Activated CD4-positive, CD25-positive, alpha-beta regulatory T cell treated with anti-CD3 and anti-CD28 coated beads, Interleukin-2, amount 50 U/mL, for 72 hours (primary cell): Measurements from ENCODE around the gene CLEC2D.
"Not testable (repeated sequence)": the region's sequence is repeated elsewhere in the genome, so short reads cannot be mapped to it uniquely, and the experiment has no call there.

Experiments
- DNase-seq: peaks from one replicate; pipeline ENCODE4 v3.0.0; 2021

CLEC2D gene

DNA sequence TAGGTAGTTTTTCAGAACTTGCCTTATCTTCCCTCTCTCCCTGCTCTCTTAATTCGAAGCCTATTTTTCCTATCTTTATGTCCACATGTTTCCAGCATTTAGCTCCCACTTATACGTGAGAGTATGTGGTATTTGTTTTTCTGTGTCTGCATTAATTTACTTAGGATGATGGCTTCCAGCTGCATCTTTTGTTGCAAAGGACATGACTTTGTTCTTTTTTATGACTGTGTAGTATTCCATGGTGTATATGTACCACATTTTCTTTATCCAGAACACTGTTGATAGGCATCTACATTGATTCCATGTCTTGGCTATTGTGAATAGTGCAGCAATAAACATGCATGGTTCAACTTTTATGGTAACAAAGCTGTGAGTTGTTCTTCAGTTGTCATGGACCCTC is 7.8 kb upstream of the CLEC2D start:
- DNase-seq, result no peak

DNA sequence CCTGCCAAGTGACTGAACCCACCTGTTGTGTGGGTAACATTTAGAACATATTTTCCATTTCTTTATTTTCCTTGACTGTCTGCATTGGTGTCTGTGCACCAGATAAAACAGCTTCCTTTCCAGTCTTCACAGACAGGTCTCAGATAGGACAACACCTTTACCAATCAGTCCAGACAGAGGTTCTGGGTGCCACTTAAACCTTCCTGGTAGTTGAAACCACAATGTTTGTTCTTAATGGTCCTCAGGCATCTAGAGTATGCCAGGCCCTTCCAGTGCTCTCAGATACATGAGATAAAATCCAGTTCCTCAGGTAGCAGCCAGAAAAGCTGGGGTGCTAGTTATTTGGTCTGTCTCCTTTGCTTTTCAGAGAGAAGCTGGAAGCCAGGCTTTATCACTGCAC is 7.0 kb upstream of the CLEC2D start:
- DNase-seq, result no peak

DNA sequence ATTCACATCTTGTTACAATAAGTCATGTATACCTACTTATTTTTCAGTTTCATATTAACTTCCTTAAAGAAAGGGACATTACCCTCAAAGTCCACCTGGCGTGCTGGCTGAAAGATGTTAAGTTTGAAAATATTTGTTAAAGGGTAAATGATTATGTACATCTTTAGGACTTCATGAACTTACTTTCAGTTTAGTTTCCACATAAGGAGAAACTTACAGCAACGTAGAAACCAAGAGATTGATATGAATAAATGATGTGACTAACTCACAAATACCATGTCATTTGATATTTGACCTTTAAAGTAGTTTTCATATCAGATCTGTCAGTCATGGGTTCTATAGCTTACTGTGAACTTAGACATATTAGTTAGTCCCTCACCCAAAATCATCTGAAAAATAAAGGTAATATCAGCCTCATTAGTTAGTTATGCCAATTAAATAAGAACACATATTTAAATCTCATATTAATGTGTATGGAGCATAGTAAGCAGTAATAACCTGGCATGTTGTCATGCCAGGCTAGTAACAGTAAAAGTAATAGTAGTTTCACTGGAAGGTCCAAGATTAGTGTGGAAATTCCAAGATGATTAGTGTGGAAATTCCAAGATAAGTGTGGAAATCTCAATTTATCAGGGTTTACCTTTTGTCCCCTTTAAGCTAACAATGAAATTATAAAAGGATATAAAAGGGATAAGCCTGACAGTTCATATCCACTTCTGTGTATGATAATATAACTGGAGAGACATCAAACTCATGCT is 1.9 kb upstream of the CLEC2D start:
- no peak for DNase-seq

DNA sequence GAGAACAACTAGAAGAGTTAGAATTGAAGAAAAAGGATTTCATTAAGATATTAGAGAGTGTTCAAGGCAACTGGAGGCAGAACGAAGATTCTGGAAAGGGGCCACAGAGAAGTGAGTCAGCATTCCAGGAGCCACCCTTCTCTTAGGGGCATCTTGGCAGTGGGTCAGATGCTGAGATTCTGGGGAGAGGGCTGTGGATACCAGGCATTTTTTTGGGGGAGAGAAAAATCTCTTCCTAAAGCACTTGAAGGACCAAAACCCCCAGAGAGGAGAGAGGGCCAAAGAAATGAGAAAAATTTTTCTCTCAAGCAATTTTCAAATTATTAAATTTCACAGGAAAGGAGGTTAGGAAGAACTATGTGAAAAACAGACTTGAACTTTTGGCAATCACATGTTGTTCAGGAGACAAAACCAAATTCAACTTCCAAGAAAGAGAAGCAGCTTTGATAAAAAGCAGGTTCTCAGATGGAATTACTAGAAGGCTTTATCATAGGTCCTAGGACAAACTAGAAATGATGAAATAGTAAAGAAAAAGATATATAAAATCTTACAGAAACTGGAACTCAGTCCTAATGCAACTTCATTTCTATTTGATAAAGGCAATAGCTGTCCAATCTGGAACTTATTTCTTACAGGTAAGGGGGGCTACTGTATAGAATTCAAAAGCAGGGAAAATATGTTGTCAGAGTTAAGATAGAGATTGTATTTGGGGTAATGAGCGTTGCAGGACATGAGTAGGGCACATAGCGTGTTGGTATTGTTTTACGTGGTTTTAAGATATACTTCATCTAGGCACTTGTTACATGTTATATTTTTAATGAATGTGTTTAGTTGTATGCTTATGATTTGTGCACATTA is 1.1 kb upstream of the CLEC2D start:
- no peak for DNase-seq

DNA sequence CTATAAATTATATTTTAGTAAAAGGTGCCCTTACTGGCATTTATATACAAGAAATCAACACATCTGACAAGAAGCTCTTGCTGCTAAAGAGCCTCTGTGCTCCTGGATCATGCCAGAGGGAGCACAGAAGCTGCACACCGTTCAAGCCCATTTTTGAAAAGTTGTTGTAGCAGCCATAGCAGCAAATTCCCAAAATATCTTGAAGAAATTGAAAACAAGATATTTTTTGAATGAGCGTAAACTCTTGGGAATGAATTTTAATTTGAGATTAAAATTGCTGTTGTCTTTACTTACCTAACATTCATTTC is 540 bp upstream of the CLEC2D start:
- DNase-seq, result no peak

DNA sequence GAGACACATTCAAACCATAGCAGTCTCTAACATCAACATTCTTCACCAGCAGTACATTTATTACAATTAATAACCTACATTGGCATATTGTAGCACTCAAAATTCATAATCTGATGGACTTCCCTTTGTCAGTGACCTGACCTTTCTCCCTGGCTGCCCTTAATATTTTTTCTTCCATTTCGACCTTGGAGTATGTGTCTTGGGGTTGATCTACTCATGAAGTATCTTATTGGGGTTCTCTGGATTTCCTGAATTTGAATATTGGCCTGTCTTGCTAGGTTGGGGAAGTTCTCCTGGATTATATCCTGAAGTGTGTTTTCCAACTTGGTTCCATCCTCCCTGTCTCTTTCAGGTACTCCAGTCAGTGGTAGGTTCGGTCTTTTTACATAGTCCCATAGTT is 2.8 kb downstream of the CLEC2D start:
- DNase-seq, result not testable (repeated sequence)

DNA sequence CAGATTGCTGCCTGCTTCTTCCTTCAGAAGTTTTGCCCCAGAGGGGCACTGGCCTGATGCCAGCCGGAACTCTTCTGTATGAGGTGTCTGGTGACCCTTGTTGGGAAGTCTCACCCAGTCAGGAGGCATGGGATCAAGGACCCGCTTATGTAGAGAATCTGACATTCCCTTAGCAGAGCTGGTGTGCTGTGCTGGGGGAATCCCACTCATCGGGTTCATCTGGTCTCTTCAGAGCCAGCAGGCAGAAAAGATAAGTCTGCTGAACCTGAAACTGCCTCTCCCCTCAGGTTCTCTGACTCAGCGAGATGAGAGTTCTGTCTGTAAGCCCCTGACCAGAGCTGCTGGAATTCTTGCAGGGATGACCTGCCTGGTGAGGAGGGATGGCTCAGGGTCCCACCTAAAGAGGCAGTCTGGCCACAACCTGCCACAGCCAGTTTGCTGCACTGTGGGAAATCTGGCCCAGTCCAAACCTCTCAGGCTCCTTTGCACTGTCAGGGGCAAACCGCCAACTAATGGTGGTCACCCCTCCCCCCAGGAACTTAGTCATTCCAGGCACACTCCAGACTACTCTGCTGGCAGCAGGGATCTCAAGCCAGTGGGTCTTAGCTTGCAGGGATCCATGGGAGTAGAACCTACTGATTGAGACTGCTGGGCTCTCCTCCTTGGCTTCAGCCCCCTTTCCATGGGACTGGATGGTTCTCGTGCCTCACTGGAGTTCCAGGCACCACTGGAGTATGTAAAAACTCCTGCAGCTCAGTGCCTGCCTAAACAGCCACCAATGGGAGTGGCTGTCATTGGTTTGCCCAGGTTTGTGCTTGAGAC is 4.1 kb downstream of the CLEC2D start:
- DNase-seq, result peak; percentile 58

DNA sequence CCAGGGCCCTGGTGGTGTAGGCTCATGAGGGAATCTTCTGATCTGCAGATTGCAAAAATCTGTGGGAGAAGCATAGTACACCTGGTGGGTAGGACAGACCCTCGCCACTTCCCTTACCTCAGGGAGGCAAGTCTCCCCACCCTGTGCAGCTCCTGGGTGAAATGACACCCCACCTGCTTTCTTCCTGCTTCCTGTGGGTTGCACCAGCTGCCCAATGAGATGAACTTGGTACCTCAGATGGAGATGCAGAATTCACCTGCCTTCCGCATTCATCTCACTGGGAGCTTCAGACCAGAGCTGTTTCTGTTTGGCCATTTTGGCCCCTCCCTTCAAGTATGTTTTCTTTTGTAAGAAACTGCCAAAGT is 4.7 kb downstream of the CLEC2D start:
- no peak for DNase-seq

DNA sequence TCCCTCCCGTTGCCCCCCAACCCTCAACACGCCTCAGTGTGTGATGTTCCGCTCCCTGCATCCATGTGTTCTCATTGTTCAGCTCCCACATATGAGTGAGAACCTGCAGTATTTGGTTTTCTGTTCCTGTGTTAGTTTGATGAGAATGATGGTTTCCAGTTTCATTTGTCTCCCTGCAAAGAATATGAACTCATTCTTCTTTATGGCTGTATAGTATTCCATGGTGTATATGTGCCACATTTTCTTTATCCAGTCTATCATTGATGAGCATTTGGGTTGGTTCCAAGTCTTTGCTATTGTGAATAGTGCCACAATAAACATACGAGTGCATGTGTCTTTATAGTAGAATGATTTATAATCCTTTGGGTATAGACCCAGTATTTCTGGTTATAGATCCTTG is 13.0 kb downstream of the CLEC2D start:
- DNase-seq, result not testable (repeated sequence)

DNA sequence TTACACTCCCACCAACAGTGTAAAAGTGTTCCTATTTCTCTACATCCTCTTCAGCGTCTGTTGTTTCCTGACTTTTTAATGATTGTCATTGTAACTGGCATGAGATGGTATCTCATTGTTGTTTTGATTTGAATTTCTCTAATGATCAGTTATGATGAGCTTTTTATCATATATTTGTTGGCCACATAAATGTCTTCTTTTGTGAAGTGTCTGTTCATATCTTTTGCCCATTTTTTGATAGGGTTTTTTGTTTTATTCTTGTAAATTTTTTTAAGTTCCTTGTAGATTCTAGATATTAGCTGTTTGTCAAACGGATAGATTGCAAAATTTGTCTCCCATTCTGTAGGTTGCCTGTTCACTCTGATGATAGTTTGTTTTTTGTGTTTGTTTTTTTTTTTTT is 13.4 kb downstream of the CLEC2D start:
- DNase-seq, result not testable (repeated sequence)

DNA sequence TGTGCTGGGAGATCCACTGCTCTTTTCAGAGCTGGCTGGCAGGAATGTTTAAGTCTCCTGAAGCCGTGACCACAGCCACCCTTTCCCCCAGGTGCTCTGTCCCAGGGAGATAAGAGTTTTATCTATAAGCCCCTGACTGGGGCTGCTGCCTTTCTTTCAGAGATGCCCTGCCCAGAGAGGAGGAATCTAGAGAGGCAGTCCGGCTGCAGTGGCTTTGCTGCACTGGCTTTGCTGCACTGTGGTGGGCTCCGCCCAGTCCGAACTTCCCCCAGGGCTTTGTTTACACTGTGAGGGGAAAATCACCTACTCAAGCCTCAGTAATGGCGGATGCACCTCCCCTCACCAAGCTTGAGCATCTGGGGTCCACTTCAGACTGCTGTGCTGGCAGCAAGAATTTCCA is 15.9 kb downstream of the CLEC2D start:
- not testable (repeated sequence) for DNase-seq

DNA sequence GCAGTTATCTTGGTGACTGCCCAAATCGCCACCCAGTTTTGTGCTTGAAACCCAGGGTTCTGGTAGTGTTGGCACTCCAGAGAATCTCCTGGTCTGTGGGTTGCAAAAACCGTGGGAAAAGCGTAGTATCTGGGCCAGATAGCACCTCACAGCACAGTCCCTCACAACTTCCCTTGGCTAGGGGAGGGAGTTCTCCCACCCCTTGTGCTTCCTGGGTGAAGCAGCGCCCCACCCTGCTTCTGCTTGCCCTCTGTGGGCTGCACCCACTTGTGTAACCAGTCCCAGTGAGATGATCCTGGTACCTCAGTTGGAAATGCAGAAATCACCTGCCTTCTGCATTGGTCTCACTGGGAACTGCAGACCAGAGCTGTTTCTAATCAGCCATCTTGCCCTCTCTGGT is 16.4 kb downstream of the CLEC2D start:
- DNase-seq, result no peak

DNA sequence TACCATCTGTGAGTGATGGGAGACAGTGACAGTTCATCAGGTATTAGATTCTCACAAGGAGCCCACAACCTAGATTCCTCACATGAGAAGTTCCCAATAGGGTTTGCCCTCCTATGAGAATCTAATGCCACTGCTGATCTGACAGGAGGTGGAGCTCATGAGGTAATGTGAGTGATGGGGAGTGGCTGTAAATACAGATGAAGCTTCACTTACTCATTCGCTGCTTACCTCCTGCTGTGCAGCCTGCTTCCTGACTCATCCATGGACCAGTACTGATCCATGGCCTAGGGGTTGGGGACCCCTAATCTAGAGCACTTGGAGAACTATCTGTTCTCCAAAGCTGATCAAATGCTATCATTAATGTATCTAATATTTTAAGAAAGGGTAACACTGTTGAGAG is 17.7 kb downstream of the CLEC2D start:
- DNase-seq, result no peak

DNA sequence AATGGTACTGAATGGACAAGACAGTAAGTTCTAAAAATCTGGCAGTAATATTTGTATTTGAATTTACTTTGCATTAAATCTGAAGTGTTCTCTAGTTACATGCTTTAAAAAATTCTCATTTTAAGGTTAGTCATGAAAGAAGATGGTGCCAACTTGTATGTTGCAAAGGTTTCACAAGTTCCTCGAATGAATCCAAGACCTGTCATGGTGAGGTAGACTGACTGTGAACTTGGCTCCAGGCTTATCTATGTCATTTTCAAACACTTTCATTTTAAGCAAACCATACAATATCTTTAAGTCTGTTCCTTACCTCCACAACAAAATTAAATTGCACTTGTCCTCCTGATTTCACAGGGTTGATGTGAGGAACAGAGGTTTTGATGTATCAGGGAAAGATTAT is 23.4 kb downstream of the CLEC2D start:
- no peak for DNase-seq

DNA sequence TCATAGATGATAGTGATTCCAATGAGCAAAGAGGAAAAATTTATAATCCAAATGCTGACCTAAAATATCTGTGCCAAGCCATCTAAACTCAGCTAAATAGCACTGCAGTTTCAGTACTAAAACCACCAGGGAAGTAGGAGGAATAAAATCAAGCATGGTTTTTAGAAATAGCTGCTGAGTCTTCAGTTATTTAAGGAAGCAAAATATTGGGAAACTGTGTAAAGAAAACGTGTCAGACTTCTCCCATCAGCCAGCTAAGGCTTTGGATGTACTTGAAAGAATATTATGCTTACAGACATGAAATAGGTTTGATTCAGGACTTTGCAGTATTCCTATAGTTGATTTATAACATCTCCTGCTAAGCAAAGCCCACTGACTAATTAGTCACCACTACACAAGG is 24.7 kb downstream of the CLEC2D start:
- DNase-seq, result no peak

DNA sequence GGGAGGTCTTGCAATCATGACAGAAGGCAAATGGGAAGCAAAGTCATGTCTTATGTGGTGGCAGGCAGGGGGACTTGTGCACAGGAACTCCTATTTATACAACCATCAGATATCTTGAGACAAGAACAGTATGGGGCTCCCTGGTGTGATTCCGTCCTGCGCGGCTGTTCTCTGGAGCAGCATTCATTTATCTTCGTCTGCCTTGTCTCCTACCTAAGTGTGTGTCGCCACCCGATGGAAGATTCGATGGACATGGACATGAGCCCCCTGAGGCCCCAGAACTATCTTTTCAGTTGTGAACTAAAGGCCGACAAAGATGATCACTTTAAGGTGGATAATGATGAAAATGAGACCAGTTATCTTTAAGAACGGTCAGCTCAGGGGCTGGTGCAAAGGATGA is 25.6 kb downstream of the CLEC2D start:
- DNase-seq, result not testable (repeated sequence)

DNA sequence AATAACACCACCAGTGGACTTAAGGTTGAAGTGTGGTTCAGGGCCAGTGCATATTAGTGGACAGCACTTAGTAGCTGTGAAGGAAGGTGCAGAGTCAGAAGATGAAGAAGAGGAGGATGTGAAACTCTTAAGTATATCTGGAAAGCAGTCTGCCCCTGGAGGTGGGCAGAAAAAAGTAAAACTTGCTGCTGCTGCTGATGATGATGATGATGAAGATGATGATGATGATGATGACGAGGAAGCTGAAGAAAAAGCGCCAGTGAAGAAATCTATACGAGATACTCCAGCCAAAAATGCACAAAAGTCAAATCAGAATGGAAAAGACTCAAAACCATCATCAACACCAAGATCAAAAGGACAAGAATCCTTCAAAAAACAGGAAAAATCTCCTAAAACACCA is 26.1 kb downstream of the CLEC2D start:
- not testable (repeated sequence) for DNase-seq

DNA sequence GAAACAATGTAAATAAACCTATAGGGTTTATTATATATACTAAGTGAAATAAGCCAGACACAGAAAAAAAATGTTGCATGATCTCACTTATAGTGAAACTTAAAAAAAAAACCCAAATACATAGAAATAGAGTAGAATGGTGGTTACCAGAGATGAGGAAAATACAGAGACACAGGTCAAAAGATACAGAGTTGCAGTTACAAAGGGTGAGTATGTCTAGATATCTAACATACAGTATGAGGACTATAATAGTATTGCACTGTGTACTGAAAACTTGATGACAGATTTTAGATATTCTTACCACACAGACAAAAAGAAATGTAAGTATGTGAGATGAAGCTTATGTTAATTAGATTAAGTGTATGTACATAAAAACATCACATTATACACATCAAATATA is 28.1 kb downstream of the CLEC2D start:
- no peak for DNase-seq

DNA sequence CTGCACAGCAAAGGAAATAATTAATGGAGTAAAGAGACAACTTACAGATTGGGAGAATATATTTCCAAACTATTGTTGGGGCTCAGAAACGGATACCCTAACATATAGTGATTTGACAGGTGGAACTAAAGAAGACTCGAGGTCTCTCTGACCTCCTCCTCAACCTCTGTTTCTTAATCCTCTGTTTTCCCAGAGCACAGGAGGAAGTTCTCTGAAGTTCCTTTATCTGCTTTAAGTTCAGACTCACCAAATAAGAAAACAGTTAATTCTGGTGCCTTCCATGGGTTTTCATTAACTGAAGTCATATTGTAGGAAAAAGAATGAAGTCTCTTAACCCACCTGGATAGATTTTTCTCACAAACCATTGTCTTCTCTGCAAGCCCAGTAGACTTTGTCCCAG is 29.2 kb downstream of the CLEC2D start:
- no peak for DNase-seq

DNA sequence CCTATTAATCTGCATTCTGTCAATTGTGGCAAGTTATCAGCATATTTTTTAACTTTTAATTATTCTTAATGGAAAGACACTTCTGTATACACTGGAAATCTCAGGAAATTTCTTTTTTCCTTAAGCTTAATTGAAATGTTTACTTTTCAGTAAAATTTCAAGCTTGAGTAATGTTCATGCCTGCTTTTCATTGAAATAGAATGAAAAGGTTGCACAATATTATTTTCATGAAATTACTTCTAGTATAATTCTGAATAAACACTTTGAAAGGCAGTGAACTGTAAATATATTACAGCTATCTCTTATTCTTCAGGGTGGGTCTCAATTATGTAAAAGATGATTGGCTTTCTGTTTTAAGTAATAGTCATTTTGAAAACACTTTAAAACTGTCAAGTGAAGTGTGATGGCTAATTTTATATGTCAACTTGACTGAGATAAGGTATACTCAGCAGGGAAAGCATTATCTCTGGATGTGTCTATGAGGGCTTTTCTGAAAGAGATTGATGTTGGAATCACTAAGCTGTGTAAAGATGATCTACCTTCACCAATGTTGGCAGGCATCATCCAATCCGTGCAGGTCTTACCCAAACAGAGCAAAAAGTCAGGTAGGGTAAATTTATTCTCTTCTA is 29.9 kb downstream of the CLEC2D start:
- DNase-seq, result no peak

DNA sequence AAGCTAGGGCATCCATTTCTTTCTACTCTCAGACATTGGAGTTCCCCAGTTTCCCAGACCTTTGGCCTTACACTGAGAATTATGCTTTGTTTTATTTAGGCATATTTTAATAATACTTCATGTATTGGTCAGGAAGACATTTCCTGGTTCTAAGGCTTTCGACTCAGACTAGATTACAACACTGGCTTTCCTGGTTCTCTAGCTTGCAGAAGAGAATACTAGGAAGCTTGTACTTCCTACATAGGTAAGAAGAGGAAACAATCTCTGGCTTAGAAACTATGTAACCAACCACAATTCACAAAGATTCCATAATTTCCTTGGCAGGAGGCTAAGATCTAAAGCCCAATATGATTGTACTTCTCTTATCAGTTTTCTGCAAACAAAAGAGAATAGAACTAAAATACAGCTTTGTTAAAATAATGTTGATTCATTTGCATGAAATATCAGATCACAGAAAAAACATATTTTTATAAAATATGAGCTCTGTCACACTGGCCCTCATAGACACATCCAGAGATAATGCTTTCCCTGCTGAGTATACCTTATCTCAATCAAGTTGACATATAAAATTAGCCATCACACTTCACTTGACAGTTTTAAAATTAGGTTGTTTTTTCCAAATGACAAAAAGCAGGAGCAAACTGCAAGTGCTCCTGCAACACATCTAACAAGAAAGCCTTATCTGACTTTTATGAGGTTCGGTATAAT is 30.5 kb downstream of the CLEC2D start:
- DNase-seq, result no peak

DNA sequence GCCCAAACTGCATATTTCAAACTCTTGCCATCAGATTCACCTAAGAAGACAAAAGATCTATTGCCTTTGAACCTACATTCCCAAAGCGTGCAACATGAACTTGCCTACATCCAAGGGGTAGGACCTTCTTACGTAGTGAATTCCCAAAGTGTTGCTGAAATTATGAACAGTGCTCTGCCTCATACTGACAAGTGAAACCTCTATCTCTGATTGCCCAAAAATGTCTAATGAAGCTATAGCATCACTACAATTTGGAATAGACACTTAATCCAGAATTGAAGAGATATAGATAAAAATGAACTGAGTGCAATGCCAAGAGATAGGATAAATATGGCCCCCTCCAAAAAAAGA is 31.1 kb downstream of the CLEC2D start:
- DNase-seq, result no peak
